Liver (tissue), 9 donors: ENCODE results near the gene RASD2. TPM values are rescaled to one million over a fixed set of nuclear protein-coding genes. Genes with fewer than 3 reads are reported as not detected.

ENCODE experiments used
- DNase-seq: peaks from one replicate; pipeline ENCODE4 v3.0.0-alpha.2; 2017; ENCODE audit warnings: low spot score
- H3K27ac ChIP-seq, 2 donors: one replicate each; pipeline ENCODE4 v1.7.0; 2013; ENCODE audit warnings: inconsistent platforms in 2 of 2, low read length in 2 of 2, control low read depth in 1 of 2, low read depth in 1 of 2, mild to moderate bottlenecking in 1 of 2
- H3K27me3 ChIP-seq, 4 donors: one replicate each; pipeline versions ENCODE4 v1.6.1 to v1.7.0; 2013; ENCODE audit warnings: low read length in 3 of 4, inconsistent platforms in 1 of 4, mild to moderate bottlenecking in 1 of 4, moderate library complexity in 1 of 4; ENCODE audit not compliant: control insufficient read depth in 4 of 4, insufficient read depth in 4 of 4
- H3K36me3 ChIP-seq, 4 donors: one replicate each; pipeline versions ENCODE4 v1.6.1 to v1.7.0; 2013; ENCODE audit warnings: low read length in 3 of 4, mild to moderate bottlenecking in 3 of 4, low read depth in 1 of 4, moderate library complexity in 1 of 4; ENCODE audit not compliant: control insufficient read depth in 4 of 4, insufficient read depth in 3 of 4
- H3K4me1 ChIP-seq, 4 donors: one replicate each; pipeline versions ENCODE4 v1.6.1 to v1.7.0; 2013; ENCODE audit warnings: low read length in 3 of 4, mild to moderate bottlenecking in 3 of 4, moderate library complexity in 1 of 4; ENCODE audit not compliant: control insufficient read depth in 4 of 4, insufficient read depth in 4 of 4
- H3K4me3 ChIP-seq, 3 donors: one replicate each; pipeline versions ENCODE4 v1.6.1 to v1.7.0; 2013; ENCODE audit warnings: low read length in 3 of 3, control low read depth in 1 of 3, low read depth in 1 of 3, mild to moderate bottlenecking in 1 of 3
- H3K9ac ChIP-seq, 2 donors: one replicate each; pipeline ENCODE4 v1.7.0; 2013; ENCODE audit warnings: low read length in 2 of 2, mild to moderate bottlenecking in 2 of 2, moderate library complexity in 2 of 2, control low read depth in 1 of 2, low read depth in 1 of 2
- H3K9me3 ChIP-seq, 4 donors: one replicate each; pipeline versions ENCODE4 v1.6.1 to v1.7.0; 2013; ENCODE audit warnings: low read length in 3 of 4; ENCODE audit not compliant: control insufficient read depth in 4 of 4
- EGR1 ChIP-seq, 2 donors: IDR thresholded peaks; 2 replicates each; pipeline ENCODE4 v1.6.1; 2016 to 2018; ENCODE audit warnings: antibody characterized with exemption in 2 of 2, low read depth in 2 of 2
- FOXA1 ChIP-seq: IDR thresholded peaks from 2 replicates; pipeline ENCODE4 v1.6.1; 2016; ENCODE audit warnings: antibody characterized with exemption
- FOXA2 ChIP-seq: IDR thresholded peaks from 2 replicates; pipeline ENCODE4 v1.6.1; 2016; ENCODE audit warnings: antibody characterized with exemption
- GABPA ChIP-seq, 2 donors: IDR thresholded peaks in 1 of 2; conservative IDR thresholded peaks in 1 of 2; 2 replicates each; pipeline ENCODE4 v1.6.1; 2016; ENCODE audit warnings: antibody characterized with exemption in 2 of 2, mild to moderate bottlenecking in 1 of 2, moderate library complexity in 1 of 2
- HNF4A ChIP-seq, 2 donors: conservative IDR thresholded peaks; 2 replicates each; pipeline ENCODE4 v1.6.1; 2016; ENCODE audit warnings: antibody characterized with exemption in 2 of 2, mild to moderate bottlenecking in 2 of 2
- HNF4G ChIP-seq: IDR thresholded peaks from 2 replicates; pipeline ENCODE4 v1.6.1; 2016; ENCODE audit warnings: antibody characterized with exemption
- JUND ChIP-seq, 2 donors: IDR thresholded peaks; 2 replicates each; pipeline ENCODE4 v1.6.1; 2016; ENCODE audit warnings: antibody characterized with exemption in 2 of 2
- MAX ChIP-seq: IDR thresholded peaks from 2 replicates; pipeline ENCODE4 v1.6.1; 2016; ENCODE audit warnings: antibody characterized with exemption
- NR2F2 ChIP-seq: IDR thresholded peaks from 2 replicates; pipeline ENCODE4 v1.6.1; 2016; ENCODE audit warnings: antibody characterized with exemption
- RAD21 ChIP-seq, 2 donors: IDR thresholded peaks; 2 replicates each; pipeline ENCODE4 v1.6.1; 2016; ENCODE audit warnings: antibody characterized with exemption in 2 of 2, mild to moderate bottlenecking in 2 of 2
- REST ChIP-seq: IDR thresholded peaks from 2 replicates; pipeline ENCODE4 v1.6.1; 2016; ENCODE audit warnings: antibody characterized with exemption, mild to moderate bottlenecking
- RXRA ChIP-seq, 2 donors: IDR thresholded peaks; 2 replicates each; pipeline ENCODE4 v1.6.1; 2017 to 2018; ENCODE audit warnings: antibody characterized with exemption in 2 of 2, mild to moderate bottlenecking in 1 of 2
- SP1 ChIP-seq: IDR thresholded peaks from 2 replicates; pipeline ENCODE4 v1.6.1; 2018; ENCODE audit warnings: antibody characterized with exemption, mild to moderate bottlenecking
- TAF1 ChIP-seq: conservative IDR thresholded peaks from 2 replicates; pipeline ENCODE4 v1.6.1; 2016; ENCODE audit warnings: antibody characterized with exemption, mild to moderate bottlenecking
- WGBS: extraction: QIAGEN DNeasy Blood & Tissue Kit; methylation state at CpG from one replicate; pipeline ENCODE4 v1.1.7; 2013; 5-methylcytosine and 5-hydroxymethylcytosine counted together
- polyA plus RNA-seq, 2 donors: library from polyadenylated mRNA; stranded (reverse) in 1 of 2; unstranded in 1 of 2; fragments of 200-250 nt in 1 of 2; fragments of >200 nt in 1 of 2; fragmentation: Nextera tagmentation in 1 of 2; extraction: Ambion mirVana in 1 of 2; gene quantifications; one replicate each; pipeline versions ENCODE4 v1.2.1 to v1.2.3, GENCODE V29; 2013 to 2015
- total RNA-seq, 2 donors: library from RNA; depleted of rRNA; stranded (reverse); fragments of >200 nt; gene quantifications; one replicate each; pipeline ENCODE4 v1.2.3, GENCODE V29; 2014
- TF ChIP-seq, protein P1 (sequence below): fragments of 150-350 bp; IDR thresholded peaks from 2 replicates; pipeline ENCODE4 v1.5.1; 2017; ENCODE audit warnings: improper control_type of control experiment, low read depth, low read length; ENCODE audit not compliant: missing input control
- TF ChIP-seq, protein P2 (sequence below): IDR thresholded peaks from 2 replicates; pipeline ENCODE4 v1.6.1; 2016; ENCODE audit warnings: antibody characterized with exemption
- TF ChIP-seq, protein P3 (sequence below): IDR thresholded peaks from 2 replicates; pipeline ENCODE4 v1.6.1; 2016; ENCODE audit warnings: antibody characterized with exemption
- donor health status: healthy.
- donor health status: healthy.
- donor health status: healthy.
- donor health status: healthy.
- donor health status: healthy.

RASD2 gene
- total and polyA plus RNA-seq, 4 donors = under 0.01 to 0.05 TPM; not detected in 2

- Histone ChIP-seq H3K27me3 (no peaks in the 10 kb centered on the region), H3K27ac (no peak overlapping the region), H3K36me3 (no peaks in the 10 kb centered on the region), H3K9ac (no peak overlapping the region), H3K4me3 (no peak overlapping the region), H3K4me1 (no peaks in the 10 kb centered on the region), H3K9me3 (no peaks in the 10 kb centered on the region)
- TF ChIP-seq MAX (no peak), RXRA (IDR thresholded peaks at IDR 0.05) (no peak), HNF4G (no peak), SP1 (no peak), REST (no peak), FOXA2 (no peak), FOXA1 (no peak), EGR1 (IDR thresholded peaks at IDR 0.05; ENCODE audit: low read depth in 2 of 2) (no peak), JUND (IDR thresholded peaks at IDR 0.05) (no peak), RAD21 (IDR thresholded peaks at IDR 0.05) (no peak), GABPA (IDR thresholded peaks at IDR 0.05 in 1 of 2, conservative IDR thresholded peaks at IDR 0.05 in 1 of 2) (no peak), NR2F2 (no peak), HNF4A (conservative IDR thresholded peaks at IDR 0.05) (no peak), TAF1 (no peak)
- TF ChIP-seq, protein P1, sequence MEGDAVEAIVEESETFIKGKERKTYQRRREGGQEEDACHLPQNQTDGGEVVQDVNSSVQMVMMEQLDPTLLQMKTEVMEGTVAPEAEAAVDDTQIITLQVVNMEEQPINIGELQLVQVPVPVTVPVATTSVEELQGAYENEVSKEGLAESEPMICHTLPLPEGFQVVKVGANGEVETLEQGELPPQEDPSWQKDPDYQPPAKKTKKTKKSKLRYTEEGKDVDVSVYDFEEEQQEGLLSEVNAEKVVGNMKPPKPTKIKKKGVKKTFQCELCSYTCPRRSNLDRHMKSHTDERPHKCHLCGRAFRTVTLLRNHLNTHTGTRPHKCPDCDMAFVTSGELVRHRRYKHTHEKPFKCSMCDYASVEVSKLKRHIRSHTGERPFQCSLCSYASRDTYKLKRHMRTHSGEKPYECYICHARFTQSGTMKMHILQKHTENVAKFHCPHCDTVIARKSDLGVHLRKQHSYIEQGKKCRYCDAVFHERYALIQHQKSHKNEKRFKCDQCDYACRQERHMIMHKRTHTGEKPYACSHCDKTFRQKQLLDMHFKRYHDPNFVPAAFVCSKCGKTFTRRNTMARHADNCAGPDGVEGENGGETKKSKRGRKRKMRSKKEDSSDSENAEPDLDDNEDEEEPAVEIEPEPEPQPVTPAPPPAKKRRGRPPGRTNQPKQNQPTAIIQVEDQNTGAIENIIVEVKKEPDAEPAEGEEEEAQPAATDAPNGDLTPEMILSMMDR = no peak
- TF ChIP-seq, protein P2, sequence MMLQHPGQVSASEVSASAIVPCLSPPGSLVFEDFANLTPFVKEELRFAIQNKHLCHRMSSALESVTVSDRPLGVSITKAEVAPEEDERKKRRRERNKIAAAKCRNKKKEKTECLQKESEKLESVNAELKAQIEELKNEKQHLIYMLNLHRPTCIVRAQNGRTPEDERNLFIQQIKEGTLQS = no peak
- TF ChIP-seq, protein P3, sequence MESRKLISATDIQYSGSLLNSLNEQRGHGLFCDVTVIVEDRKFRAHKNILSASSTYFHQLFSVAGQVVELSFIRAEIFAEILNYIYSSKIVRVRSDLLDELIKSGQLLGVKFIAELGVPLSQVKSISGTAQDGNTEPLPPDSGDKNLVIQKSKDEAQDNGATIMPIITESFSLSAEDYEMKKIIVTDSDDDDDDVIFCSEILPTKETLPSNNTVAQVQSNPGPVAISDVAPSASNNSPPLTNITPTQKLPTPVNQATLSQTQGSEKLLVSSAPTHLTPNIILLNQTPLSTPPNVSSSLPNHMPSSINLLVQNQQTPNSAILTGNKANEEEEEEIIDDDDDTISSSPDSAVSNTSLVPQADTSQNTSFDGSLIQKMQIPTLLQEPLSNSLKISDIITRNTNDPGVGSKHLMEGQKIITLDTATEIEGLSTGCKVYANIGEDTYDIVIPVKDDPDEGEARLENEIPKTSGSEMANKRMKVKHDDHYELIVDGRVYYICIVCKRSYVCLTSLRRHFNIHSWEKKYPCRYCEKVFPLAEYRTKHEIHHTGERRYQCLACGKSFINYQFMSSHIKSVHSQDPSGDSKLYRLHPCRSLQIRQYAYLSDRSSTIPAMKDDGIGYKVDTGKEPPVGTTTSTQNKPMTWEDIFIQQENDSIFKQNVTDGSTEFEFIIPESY = no peak
- 88% methylated on average over 19 of the region's 19 CpGs for WGBS
- DNase-seq = no peak
Observed at GRCh38 chr22:35578836-35579575, 38.4 kb downstream of the RASD2 start.
